Kidney (tissue), 14 donors: ENCODE data around the gene GREB1. TPM values are rescaled to one million over a fixed set of nuclear protein-coding genes. Genes with fewer than 3 reads are reported as not detected.

Experiments
- DNase-seq, 5 donors: peaks; one replicate each; pipeline ENCODE4 v3.0.0-alpha.2; 2013 to 2020
- FAIRE-seq: peaks from 2 replicates; lab custom pipeline; 2012; peaks lifted over from hg19 to GRCh38; lab: Jason Lieb, UNC
- H3K27ac ChIP-seq, 2 donors: one replicate each; pipeline ENCODE4 v1.7.0; 2013; ENCODE audit warnings: low read depth in 2 of 2, low read length in 2 of 2, inconsistent platforms in 1 of 2
- H3K27me3 ChIP-seq: one replicate; pipeline ENCODE4 v1.7.1; 2013; ENCODE audit warnings: low read length, inconsistent platforms; ENCODE audit not compliant: control insufficient read depth, insufficient read depth
- H3K36me3 ChIP-seq, 3 donors: one replicate each; pipeline versions ENCODE4 v1.7.0 to v1.7.1; 2013; ENCODE audit warnings: low read length in 3 of 3, control low read depth in 1 of 3, inconsistent platforms in 1 of 3; ENCODE audit not compliant: insufficient read depth in 3 of 3, control insufficient read depth in 2 of 3
- H3K4me1 ChIP-seq, 3 donors: one replicate each; pipeline versions ENCODE4 v1.7.0 to v1.7.1; 2013; ENCODE audit warnings: low read length in 3 of 3, inconsistent platforms in 1 of 3, low read depth in 1 of 3; ENCODE audit not compliant: control insufficient read depth in 2 of 3, insufficient read depth in 2 of 3
- H3K4me3 ChIP-seq, 3 donors: one replicate each; pipeline versions ENCODE4 v1.7.0 to v1.8.1; 2013; ENCODE audit warnings: low read length in 3 of 3, control low read depth in 1 of 3, inconsistent platforms in 1 of 3
- H3K9ac ChIP-seq, 3 donors: one replicate each; pipeline versions ENCODE4 v1.7.0 to v1.7.1; 2013; ENCODE audit warnings: low read length in 3 of 3, control low read depth in 1 of 3, inconsistent platforms in 1 of 3
- H3K9me3 ChIP-seq, 3 donors: one replicate each; pipeline versions ENCODE4 v1.7.0 to v1.7.1; 2013; ENCODE audit warnings: low read length in 3 of 3, control low read depth in 1 of 3, inconsistent platforms in 1 of 3; ENCODE audit not compliant: control insufficient read depth in 2 of 3, insufficient read depth in 1 of 3
- intact Hi-C: fragments of 100-400 bp; cut with DNase I; formaldehyde crosslinking; loops from one replicate; pipeline ENCODE4 v1.11.1; 2022
- polyA plus RNA-seq: library from polyadenylated mRNA; stranded (reverse); fragments of 350-450 nt; fragmentation: Illumina TruSeq; extraction: RNeasy Lipid Tissue Mini Kit (QIAGEN cat#74804); gene quantifications from one replicate; pipeline ENCODE4 v1.2.3, GENCODE V29; 2014; ENCODE audit warnings: low read depth, low replicate concordance; ENCODE audit not compliant: insufficient read depth
- total RNA-seq: library from RNA; stranded (reverse); fragmentation: NEBNext Ultra II Directional; extraction: Animal tissue kit (Norgen Biotek cat#: 25700); gene quantifications from one replicate; pipeline ENCODE4 v1.2.1, GENCODE V29; 2021
- TF ChIP-seq, protein P1 (sequence below): IDR thresholded peaks from 3 replicates; pipeline ENCODE4 v1.5.1; 2012; ENCODE audit warnings: mild to moderate bottlenecking, moderate library complexity, borderline replicate concordance; ENCODE audit not compliant: insufficient read depth; ENCODE audit errors: extremely low read depth
- donor health status: control.
- donor health status: control.
- donor health status: control.
- donor health status: control.
- donor health status: control.
- donor health status: DM: yes; HTN: yes; CAD: no.
- donor health status: Normal renal cell carcinoma (clear cell type).

GREB1 gene
- total and polyA plus RNA-seq, 2 donors from 2014 or later, result 0.98 to 1.8 TPM

DNA sequence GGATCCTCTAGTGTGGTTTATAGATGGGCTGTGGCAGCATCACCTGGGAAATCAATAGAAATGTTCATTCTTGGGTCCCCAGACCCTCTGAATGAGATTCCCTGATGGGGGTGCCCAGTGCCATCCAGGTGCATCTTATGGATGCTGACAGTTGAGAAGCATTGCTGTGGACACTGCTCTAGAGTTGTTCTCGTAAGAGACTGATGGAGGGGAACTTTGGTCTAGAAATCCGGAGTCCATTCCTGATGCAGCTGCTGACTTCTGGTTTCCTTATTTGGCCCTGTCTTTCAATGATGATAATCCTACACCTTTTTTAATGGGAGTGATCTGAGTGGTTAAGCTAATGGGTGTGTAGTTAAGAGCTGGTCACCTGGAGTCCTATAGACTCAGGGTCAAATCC, 39.5 kb upstream of the GREB1 start:
- intact Hi-C loops, result no loop called here
- Histone ChIP-seq H3K4me3 (no peak overlapping the region), H3K27me3 (no peaks in the 10 kb centered on the region), H3K4me1 (peaks cover 3 to 13% (median 3%) of the 10 kb centered on the region in 3 donors), H3K27ac (no peak overlapping the region), H3K36me3 (no peaks in the 10 kb centered on the region), H3K9me3 (peaks cover 0 to 2% (median 0%) of the 10 kb centered on the region in 3 donors), H3K9ac (no peak overlapping the region)
- no peak for DNase-seq
- TF ChIP-seq, protein P1, sequence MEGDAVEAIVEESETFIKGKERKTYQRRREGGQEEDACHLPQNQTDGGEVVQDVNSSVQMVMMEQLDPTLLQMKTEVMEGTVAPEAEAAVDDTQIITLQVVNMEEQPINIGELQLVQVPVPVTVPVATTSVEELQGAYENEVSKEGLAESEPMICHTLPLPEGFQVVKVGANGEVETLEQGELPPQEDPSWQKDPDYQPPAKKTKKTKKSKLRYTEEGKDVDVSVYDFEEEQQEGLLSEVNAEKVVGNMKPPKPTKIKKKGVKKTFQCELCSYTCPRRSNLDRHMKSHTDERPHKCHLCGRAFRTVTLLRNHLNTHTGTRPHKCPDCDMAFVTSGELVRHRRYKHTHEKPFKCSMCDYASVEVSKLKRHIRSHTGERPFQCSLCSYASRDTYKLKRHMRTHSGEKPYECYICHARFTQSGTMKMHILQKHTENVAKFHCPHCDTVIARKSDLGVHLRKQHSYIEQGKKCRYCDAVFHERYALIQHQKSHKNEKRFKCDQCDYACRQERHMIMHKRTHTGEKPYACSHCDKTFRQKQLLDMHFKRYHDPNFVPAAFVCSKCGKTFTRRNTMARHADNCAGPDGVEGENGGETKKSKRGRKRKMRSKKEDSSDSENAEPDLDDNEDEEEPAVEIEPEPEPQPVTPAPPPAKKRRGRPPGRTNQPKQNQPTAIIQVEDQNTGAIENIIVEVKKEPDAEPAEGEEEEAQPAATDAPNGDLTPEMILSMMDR, result no peak
- FAIRE-seq, result no peak

DNA sequence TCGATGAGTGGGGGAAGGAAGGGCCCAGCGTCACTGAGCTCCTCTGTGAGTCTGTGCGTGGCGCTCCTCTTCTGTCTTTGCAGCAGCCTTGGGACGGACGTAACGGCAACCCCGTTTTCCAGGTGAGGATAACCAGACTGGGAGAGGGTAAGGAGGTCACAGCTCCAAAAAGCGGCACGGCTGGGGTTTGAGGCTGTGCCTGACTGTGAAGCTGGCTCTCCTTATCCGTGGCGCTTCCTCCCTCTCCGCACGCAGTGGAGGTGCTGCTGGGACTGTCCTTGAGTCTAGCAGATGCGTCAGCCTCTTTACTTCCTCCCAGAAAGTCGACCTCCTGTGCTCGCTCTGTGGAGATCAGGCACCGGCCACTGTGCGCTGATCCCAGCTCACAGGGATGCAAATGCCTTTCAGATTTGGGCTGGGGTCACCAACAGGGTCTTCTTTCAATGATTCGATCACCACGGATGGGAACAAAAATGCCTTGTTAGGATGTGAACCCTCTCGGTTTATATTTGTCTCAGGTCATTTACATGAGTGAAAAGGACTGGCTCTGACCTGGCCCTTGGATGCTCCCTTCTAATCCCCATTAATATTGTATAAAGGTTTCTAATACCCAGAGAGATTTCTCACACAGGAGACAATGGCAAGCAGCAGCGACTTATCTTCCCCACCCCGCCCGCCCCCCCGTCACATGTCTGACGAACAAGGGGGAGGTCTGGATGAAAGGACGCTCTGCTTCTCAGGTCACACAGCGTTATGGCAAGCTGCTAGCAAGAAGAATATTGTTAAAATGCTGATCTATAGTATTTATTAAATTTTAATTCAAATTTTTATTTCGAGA, 37.8 kb upstream of the GREB1 start:
- H3K4me1 ChIP-seq, result peaks cover 3 to 13% (median 3%) of the 10 kb centered on the region in 3 donors
- FAIRE-seq (no peak), DNase-seq (peak in 1 of 5 donors; percentile 20)
- no peaks in the 10 kb centered on the region for H3K36me3 ChIP-seq
- H3K9ac ChIP-seq, result no peak overlapping the region
- TF ChIP-seq, protein P1, result no peak
- H3K27me3 ChIP-seq, result no peaks in the 10 kb centered on the region
- no peak overlapping the region for H3K27ac ChIP-seq
- H3K9me3 ChIP-seq, result no peaks in the 10 kb centered on the region
- H3K4me3 ChIP-seq, result no peak overlapping the region
- intact Hi-C loops, result no loop called here

GRCh38 chr2:11498543-11499034, 35.3 kb upstream of the GREB1 start:
- no peak for FAIRE-seq
- Histone ChIP-seq H3K36me3 (no peaks in the 10 kb centered on the region), H3K4me3 (peak overlapping the region in 1 of 3 donors; percentile 13), H3K27ac (no peak overlapping the region), H3K9me3 (no peaks in the 10 kb centered on the region), H3K4me1 (peaks cover 3 to 13% (median 3%) of the 10 kb centered on the region in 3 donors), H3K9ac (no peak overlapping the region), H3K27me3 (no peaks in the 10 kb centered on the region)
- intact Hi-C loops, result no loop called here
- peak in 2 of 5 donors; percentile 46 to 52 for DNase-seq
- TF ChIP-seq, protein P1, result no peak
